ENCODE data around the gene ZNF837.
"Not testable (repeated sequence)": the region's sequence is repeated elsewhere in the genome, so short reads cannot be mapped to it uniquely, and the experiment has no call there.

Gene ZNF837

GRCh38 chr19:58403920-58404478 is 23.2 kb upstream of the ZNF837 start:
- H3K27ac ChIP-seq (ENCODE audit: low read depth, low read length); H3K4me3 ChIP-seq (ENCODE audit: low read length); H3K27me3 ChIP-seq (ENCODE audit: insufficient read depth, low read length); H3K4me1 ChIP-seq (ENCODE audit: insufficient read depth, low read length); H3K36me3 ChIP-seq (ENCODE audit: insufficient read depth, low read length); H3K9ac ChIP-seq (ENCODE audit: low read depth, low read length); H3K9me3 ChIP-seq (ENCODE audit: insufficient read depth, low read depth, low read length): not testable (repeated sequence)
- 83% methylated on average over 3 of the region's 5 CpGs for WGBS

- Histone ChIP-seq H3K4me3 (ENCODE audit: low read length) (peak overlapping the region; percentile 70), H3K36me3 (ENCODE audit: insufficient read depth, low read length) (no peaks in the 10 kb centered on the region), H3K27ac (ENCODE audit: low read depth, low read length) (no peak overlapping the region), H3K9me3 (ENCODE audit: insufficient read depth, low read depth, low read length) (no peaks in the 10 kb centered on the region), H3K27me3 (ENCODE audit: insufficient read depth, low read length) (peaks cover 13% of the 10 kb centered on the region), H3K9ac (ENCODE audit: low read depth, low read length) (peak overlapping the region; percentile 64; the same call in 1 of the 2 replicates), H3K4me1 (ENCODE audit: insufficient read depth, low read length) (no peaks in the 10 kb centered on the region)
- WGBS, result 53% methylated on average over 22 of the region's 23 CpGs
These were observed 21.1 kb upstream of the ZNF837 start for GRCh38 chr19:58401840-58402421.

- Histone ChIP-seq H3K9ac (ENCODE audit: low read depth, low read length) (peak overlapping the region; percentile 64; the same call in 1 of the 2 replicates), H3K27me3 (ENCODE audit: insufficient read depth, low read length) (peaks cover 18% of the 10 kb centered on the region), H3K9me3 (ENCODE audit: insufficient read depth, low read depth, low read length) (no peaks in the 10 kb centered on the region), H3K4me3 (ENCODE audit: low read length) (peak overlapping the region; percentile 70), H3K27ac (ENCODE audit: low read depth, low read length) (peak overlapping the region; percentile 62; the same call in 1 of the 2 replicates), H3K36me3 (ENCODE audit: insufficient read depth, low read length) (no peaks in the 10 kb centered on the region), H3K4me1 (ENCODE audit: insufficient read depth, low read length) (no peaks in the 10 kb centered on the region)
- 6% methylated on average over 78 of the region's 80 CpGs for WGBS
These were observed 20.3 kb upstream of the ZNF837 start for GRCh38 chr19:58400916-58401839.

- Histone ChIP-seq H3K36me3 (ENCODE audit: insufficient read depth, low read length) (no peaks in the 10 kb centered on the region), H3K27ac (ENCODE audit: low read depth, low read length) (no peak overlapping the region), H3K4me1 (ENCODE audit: insufficient read depth, low read length) (no peaks in the 10 kb centered on the region), H3K9ac (ENCODE audit: low read depth, low read length) (no peak overlapping the region), H3K4me3 (ENCODE audit: low read length) (peak overlapping the region; percentile 70), H3K27me3 (ENCODE audit: insufficient read depth, low read length) (peaks cover 18% of the 10 kb centered on the region), H3K9me3 (ENCODE audit: insufficient read depth, low read depth, low read length) (no peaks in the 10 kb centered on the region)
- WGBS, result 79% methylated on average over 18 of the region's 18 CpGs
These were observed 19.6 kb upstream of the ZNF837 start for GRCh38 chr19:58400316-58400915.

- Histone ChIP-seq H3K4me3 (ENCODE audit: low read length) (no peak overlapping the region), H3K9me3 (ENCODE audit: insufficient read depth, low read depth, low read length) (no peaks in the 10 kb centered on the region), H3K27ac (ENCODE audit: low read depth, low read length) (no peak overlapping the region), H3K4me1 (ENCODE audit: insufficient read depth, low read length) (no peaks in the 10 kb centered on the region), H3K27me3 (ENCODE audit: insufficient read depth, low read length) (peaks cover 18% of the 10 kb centered on the region), H3K36me3 (ENCODE audit: insufficient read depth, low read length) (peaks cover 2% of the 10 kb centered on the region), H3K9ac (ENCODE audit: low read depth, low read length) (no peak overlapping the region)
- WGBS, result 88% methylated on average over 3 of the region's 3 CpGs
These were observed 19.1 kb upstream of the ZNF837 start for GRCh38 chr19:58399903-58400302.

- Histone ChIP-seq H3K36me3 (ENCODE audit: insufficient read depth, low read length) (peaks cover 15% of the 10 kb centered on the region), H3K27me3 (ENCODE audit: insufficient read depth, low read length) (peaks cover 18% of the 10 kb centered on the region), H3K9me3 (ENCODE audit: insufficient read depth, low read depth, low read length) (no peaks in the 10 kb centered on the region), H3K9ac (ENCODE audit: low read depth, low read length) (no peak overlapping the region), H3K4me1 (ENCODE audit: insufficient read depth, low read length) (no peaks in the 10 kb centered on the region), H3K4me3 (ENCODE audit: low read length) (no peak overlapping the region), H3K27ac (ENCODE audit: low read depth, low read length) (no peak overlapping the region)
- 96% methylated on average over 6 of the region's 6 CpGs for WGBS
These were observed 17.7 kb upstream of the ZNF837 start for GRCh38 chr19:58398545-58398944.

- Histone ChIP-seq H3K9me3 (ENCODE audit: insufficient read depth, low read depth, low read length) (no peaks in the 10 kb centered on the region), H3K27me3 (ENCODE audit: insufficient read depth, low read length) (peaks cover 18% of the 10 kb centered on the region), H3K9ac (ENCODE audit: low read depth, low read length) (no peak overlapping the region), H3K36me3 (ENCODE audit: insufficient read depth, low read length) (peaks cover 20% of the 10 kb centered on the region), H3K4me1 (ENCODE audit: insufficient read depth, low read length) (no peaks in the 10 kb centered on the region), H3K4me3 (ENCODE audit: low read length) (no peak overlapping the region), H3K27ac (ENCODE audit: low read depth, low read length) (no peak overlapping the region)
- WGBS, result 89% methylated on average over 4 of the region's 4 CpGs
These were observed 17.3 kb upstream of the ZNF837 start for GRCh38 chr19:58398087-58398486.

GRCh38 chr19:58397533-58398037 is 16.8 kb upstream of the ZNF837 start:
- Histone ChIP-seq H3K36me3 (ENCODE audit: insufficient read depth, low read length) (peaks cover 25% of the 10 kb centered on the region), H3K4me1 (ENCODE audit: insufficient read depth, low read length) (no peaks in the 10 kb centered on the region), H3K9ac (ENCODE audit: low read depth, low read length) (no peak overlapping the region), H3K27me3 (ENCODE audit: insufficient read depth, low read length) (peaks cover 18% of the 10 kb centered on the region), H3K9me3 (ENCODE audit: insufficient read depth, low read depth, low read length) (no peaks in the 10 kb centered on the region), H3K4me3 (ENCODE audit: low read length) (no peak overlapping the region), H3K27ac (ENCODE audit: low read depth, low read length) (no peak overlapping the region)
- WGBS, result 87% methylated on average over 7 of the region's 7 CpGs

GRCh38 chr19:58396691-58397532 is 16.1 kb upstream of the ZNF837 start:
- peaks cover 18% of the 10 kb centered on the region for H3K27me3 ChIP-seq (ENCODE audit: insufficient read depth, low read length)
- no peak overlapping the region for H3K27ac ChIP-seq (ENCODE audit: low read depth, low read length)
- H3K9ac ChIP-seq (ENCODE audit: low read depth, low read length), result no peak overlapping the region
- peaks cover 32% of the 10 kb centered on the region for H3K36me3 ChIP-seq (ENCODE audit: insufficient read depth, low read length)
- 84% methylated on average over 58 of the region's 58 CpGs for WGBS
- no peaks in the 10 kb centered on the region for H3K9me3 ChIP-seq (ENCODE audit: insufficient read depth, low read depth, low read length)
- H3K4me1 ChIP-seq (ENCODE audit: insufficient read depth, low read length), result no peaks in the 10 kb centered on the region
- peak overlapping the region; percentile 47 for H3K4me3 ChIP-seq (ENCODE audit: low read length)

- H3K9ac ChIP-seq (ENCODE audit: low read depth, low read length), result peak overlapping the region; percentile 51; the same call in 1 of the 2 replicates
- H3K9me3 ChIP-seq (ENCODE audit: insufficient read depth, low read depth, low read length), result no peaks in the 10 kb centered on the region
- no peak overlapping the region for H3K27ac ChIP-seq (ENCODE audit: low read depth, low read length)
- H3K36me3 ChIP-seq (ENCODE audit: insufficient read depth, low read length), result peaks cover 40% of the 10 kb centered on the region
- WGBS, result 51% methylated on average over 75 of the region's 75 CpGs
- H3K27me3 ChIP-seq (ENCODE audit: insufficient read depth, low read length), result peaks cover 18% of the 10 kb centered on the region
- H3K4me1 ChIP-seq (ENCODE audit: insufficient read depth, low read length), result no peaks in the 10 kb centered on the region
- H3K4me3 ChIP-seq (ENCODE audit: low read length), result peak overlapping the region; percentile 47
These were observed 15.3 kb upstream of the ZNF837 start for GRCh38 chr19:58395979-58396627.
